ENCODE results near the gene ANO1.
A peak's percentile ranks its signal among the peaks of the same experiment; 100 is the strongest.

Gene ANO1

GRCh38 chr11:70139785-70140410, 61.8 kb downstream of the ANO1 start:
- no peak for DNase-seq (ENCODE audit: low read depth)

DNA sequence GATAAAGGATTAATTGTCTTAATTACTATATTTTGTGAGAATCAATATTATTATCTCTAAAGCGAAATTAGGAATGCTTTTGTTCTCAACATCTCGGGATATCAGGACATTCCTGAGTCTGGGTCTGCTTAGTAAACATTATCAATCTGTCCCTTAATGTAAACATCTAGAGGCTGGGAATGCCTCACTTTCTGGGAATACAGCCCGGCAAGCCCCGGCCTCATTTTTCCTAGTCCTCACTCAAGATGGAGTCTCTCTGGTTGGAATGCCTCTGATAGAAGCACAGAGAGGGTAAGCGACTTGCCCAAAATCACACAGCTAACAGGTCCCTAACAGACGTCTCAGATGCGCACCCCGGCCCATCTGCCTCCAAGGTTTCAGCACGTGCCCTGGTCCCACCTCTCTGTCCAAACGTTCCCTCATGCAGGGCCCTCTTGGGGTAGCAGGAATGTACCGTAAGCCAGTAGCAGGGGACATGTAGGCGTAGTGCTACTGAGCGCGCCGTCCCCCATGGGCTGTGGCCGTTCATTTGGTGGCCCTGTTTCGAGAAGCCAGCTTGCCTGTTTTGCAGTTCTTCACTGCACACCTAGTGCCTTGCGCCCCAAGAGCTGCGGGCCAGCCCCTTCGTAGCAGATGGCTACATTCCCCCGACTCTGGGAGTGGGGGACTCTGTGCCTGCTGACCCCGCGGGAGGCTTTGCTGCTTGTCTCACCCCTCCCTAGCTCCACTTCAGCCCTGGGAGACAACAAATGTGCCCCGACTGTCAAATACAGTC, 62.8 kb downstream of the ANO1 start:
- DNase-seq (ENCODE audit: low read depth): no peak

DNA sequence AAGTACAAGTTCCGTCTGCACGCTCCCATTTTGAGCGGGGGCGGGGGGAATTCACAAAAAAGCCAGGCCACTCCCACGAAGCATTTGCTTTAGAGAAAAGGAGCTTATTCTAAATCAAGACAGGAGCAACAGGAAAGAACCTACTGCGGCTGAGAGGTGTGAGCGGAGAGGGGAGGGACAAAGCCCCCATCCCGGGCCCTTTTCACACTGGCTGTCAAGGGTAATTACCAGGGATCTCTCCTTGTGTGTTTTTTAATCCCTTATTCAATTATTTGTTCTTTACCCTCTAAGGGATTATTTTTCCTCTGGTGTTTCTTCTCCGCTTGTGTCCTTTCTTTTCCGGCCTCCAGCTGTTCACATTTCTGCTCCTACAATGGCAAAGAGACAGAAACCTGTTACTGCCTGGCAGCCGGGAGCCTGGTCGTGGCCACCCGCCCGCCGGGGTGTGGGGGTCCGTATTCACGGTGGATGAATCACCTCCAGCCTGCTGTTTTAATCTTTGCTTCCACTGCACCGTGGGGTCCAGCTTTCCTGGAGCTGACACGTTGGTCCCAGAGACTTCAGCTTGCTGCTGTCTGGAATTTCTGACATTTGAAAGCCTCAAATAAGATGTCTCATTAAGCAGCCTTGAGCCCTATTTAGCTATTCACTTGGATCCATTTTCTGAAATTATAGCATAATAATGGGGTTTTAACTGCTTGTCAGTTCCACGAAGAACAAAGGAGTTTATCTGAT, 63.5 kb downstream of the ANO1 start:
- DNase-seq (ENCODE audit: low read depth): peak; percentile 2

DNA sequence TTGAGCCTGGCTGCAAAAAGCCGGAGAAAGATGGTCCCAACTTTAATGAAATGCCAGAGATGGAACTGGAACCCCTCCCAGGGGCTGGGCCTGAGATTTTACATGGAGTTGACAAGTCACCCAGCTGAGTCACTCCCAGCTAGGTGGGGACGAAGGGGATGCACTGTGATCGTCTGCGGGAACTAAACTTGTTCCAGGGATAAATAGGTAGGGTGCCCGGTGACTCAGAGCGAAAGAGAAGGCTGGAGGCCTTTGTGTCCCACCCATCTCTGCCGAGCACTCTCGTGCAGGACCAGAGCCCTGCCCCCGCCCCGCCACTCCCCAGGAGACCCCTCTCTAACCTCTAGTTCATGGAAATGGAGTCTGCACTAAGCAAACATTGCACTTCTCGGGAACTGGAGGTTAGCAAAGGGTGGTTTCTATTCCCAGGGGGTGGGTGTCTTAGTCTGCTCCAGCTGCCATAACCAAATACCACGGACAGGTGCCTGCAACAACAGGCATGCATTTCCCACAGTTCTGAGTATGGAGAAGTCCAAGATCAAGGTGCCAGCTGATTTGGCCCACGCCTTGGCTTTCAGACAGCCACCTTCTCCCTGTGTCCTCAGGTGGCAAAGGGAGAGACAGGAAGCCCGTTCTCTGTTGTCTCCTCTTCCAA, 64.2 kb downstream of the ANO1 start:
- no peak for DNase-seq (ENCODE audit: low read depth)

- DNase-seq (ENCODE audit: low read depth): no peak
These were observed 66.1 kb downstream of the ANO1 start for GRCh38 chr11:70144262-70144661.

GRCh38 chr11:70145071-70145470, 67.0 kb downstream of the ANO1 start:
- DNase-seq (ENCODE audit: low read depth): no peak

GRCh38 chr11:70145841-70146240, 67.7 kb downstream of the ANO1 start:
- DNase-seq (ENCODE audit: low read depth): no peak

GRCh38 chr11:70146299-70146698, 68.2 kb downstream of the ANO1 start:
- no peak for DNase-seq (ENCODE audit: low read depth)

DNA sequence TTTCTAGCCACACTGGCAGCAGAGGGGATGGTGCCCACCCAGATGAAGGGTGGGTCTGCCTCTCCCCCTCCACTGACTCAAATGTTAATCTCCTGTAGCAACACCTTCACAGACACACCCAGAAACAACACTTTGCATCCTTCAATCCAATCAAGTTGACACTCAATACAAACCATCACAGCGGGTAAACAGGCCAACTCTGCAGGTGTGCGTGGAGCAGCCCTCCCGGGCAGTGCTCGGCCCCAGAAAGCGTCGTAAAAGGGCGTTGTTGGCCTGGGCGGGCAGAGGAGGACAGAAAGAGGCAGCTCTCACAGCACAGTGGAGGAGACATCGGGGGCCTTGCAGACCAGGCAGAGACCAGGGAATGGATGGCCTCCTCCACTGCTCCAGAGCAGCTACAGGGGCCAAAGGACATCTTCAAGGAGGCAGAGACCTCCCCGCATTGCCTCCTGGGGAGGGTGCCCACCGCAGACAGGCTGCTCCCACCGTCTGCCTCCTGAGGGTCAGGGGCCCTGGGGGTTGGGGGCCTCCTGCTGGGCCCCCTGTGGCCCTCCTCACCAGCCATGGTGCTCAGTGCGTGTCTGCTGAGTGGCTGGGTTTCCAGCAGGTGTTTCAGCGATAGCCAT, 68.9 kb downstream of the ANO1 start:
- no peak for DNase-seq (ENCODE audit: low read depth)

DNA sequence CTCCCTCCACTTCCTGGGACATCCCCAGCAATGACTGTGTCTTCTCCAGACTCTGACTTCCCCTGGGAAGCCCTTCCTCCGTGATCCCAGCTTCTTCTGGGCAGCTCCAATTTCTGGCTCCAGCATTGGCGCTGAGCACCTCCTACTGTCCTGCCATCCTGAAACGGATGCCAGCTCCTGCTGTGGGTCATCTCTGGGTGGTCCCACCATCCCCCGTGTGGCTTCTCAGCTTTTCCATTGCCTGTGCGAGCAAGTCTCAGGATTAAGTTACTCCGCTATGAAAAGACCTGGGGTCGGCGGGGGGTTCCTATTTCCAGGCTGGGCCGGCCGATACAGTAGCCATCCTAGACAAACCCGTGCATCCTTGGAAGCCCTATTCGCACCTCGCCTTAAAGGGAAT, 69.6 kb downstream of the ANO1 start:
- DNase-seq (ENCODE audit: low read depth): no peak

DNA sequence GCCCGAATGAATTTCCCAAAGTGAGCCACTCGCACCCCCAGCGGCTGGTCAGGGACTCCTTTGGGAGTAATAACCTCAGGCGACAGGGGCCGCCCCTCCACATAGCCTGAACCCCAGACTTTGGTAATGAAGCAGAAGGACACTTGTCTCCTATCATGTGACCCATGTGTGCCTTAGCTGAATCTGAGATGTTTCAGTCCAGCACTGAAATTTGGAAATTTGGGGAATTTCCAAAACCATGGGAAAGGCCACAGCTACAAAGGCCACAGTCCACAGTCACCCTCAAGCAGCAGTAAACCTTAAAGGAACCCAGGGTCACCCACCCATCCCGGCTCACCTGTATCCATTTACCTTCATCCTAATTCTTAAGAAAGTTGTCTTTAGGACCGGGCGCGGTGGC, 73.6 kb downstream of the ANO1 start:
- no peak for DNase-seq (ENCODE audit: low read depth)

GRCh38 chr11:70153133-70153727, 75.1 kb downstream of the ANO1 start:
- DNase-seq (ENCODE audit: low read depth): no peak

DNA sequence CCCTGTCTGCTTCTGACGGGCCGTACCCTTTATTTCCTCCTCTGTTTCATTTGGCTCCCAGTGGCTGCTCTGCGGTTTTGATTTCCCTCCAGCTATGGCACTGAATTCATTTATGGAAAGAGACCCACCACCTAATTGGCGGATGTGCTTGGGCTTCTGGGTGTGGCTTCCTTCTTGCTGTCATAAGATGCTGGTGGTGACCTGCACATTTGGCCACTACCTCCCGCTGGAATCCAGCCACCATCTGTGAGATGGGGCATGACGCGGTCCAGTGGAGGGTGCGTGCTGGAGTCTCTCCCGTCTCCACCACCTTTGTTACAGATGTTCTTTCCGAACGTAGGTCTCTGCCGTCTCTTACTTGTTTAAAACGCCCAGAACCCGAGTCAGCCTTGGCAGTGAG, 77.3 kb downstream of the ANO1 start:
- DNase-seq (ENCODE audit: low read depth): no peak

DNA sequence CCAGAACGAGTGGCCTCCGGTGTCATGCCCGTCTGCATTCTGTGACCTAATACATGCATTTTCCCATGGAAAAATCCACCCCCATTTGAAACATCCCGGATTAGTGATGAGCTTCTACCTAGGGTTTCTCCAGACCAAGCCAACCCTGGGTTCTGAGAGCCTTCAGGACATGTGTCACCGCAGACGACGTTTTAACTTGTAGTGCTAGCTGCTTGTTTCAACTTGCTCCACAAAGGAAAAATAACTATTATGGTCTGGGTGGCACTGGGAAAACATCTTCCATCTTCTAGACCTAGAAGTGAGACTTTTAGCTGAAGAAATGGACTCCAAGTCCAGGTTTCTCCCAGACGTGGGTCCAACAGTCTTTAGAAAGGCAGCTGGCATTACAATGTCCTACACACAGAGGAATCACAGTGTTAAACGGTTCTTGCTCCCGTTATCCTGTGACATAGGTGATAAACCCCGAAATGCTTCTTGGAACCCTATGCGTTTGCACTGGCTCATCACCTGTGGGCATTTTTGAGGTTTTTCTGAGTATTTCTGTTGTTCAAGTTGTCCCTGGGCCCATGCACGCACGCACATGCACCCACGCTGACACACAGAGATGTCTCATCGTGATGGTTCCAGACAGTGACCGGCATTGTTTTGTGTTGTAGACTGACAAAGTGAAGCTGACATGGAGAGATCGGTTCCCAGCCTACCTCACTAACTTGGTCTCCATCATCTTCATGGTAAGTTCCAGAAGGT, 78.3 kb downstream of the ANO1 start:
- no peak for DNase-seq (ENCODE audit: low read depth)

GRCh38 chr11:70158201-70158600, 80.1 kb downstream of the ANO1 start:
- no peak for DNase-seq (ENCODE audit: low read depth)

DNA sequence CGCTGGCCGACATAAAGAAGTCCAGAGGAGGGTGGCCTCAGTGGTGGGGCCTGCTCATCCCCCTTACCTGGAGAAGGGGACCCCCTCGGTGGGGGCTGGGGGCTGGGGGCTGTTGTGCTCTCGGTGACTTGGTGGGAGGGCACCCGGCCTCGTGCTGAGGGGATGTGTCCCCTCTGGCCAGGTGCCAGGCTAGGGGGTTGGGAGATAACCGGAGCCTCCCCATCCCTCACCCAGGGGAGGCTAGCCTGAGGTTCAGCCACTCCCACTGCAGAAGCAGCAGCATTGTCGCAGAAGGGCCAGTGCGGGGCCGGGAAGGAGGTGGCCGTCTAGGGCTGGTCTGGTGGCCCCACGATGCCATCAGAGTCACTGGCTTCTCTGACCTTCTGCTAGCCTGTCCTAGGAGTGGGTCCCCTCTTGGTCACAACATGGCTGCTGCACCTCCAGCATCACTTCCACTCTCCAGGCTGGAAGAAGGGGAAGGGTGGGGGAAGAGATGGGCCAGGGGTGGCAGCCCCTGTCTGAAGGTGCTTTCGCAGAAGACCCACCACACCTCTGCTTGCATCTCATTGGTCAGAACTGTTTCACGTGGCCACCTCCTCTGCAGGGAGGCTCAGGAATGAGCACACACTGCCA, 80.8 kb downstream of the ANO1 start:
- no peak for DNase-seq (ENCODE audit: low read depth)

GRCh38 chr11:70159627-70160570, 81.8 kb downstream of the ANO1 start:
- DNase-seq (ENCODE audit: low read depth): no peak

GRCh38 chr11:70161043-70161625, 83.0 kb downstream of the ANO1 start:
- DNase-seq (ENCODE audit: low read depth): no peak

DNA sequence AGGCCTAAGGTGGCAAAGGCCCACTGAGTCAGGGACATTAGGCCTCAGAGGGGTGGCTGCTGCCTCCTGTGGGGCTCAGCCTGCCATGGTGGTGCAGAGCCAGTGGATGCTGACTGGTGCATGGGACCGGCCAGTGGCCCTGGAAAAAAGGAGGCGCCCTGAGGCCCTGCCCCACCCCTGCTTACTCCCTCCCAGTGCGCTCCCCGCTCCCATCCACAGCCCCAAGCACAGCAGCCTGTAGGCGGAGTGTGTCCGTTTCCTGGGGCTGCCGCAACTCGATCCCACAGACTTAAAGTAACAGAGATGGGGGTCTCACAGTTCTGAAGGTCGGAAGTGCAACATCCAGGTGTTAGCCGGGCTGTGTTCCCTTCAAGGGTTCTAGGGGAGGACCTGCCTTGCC, 86.6 kb downstream of the ANO1 start:
- DNase-seq (ENCODE audit: low read depth): no peak

Measured in stimulated activated CD4-positive, alpha-beta T cell treated with anti-CD3 and anti-CD28 coated beads, Interleukin-2, amount 100 ng/mL, for 4 hours (primary cell).